Measurements from ENCODE around the gene SMIM24.
A peak's percentile ranks its signal among the peaks of the same experiment; 100 is the strongest.
"Not testable (repeated sequence)": the region's sequence is repeated elsewhere in the genome, so short reads cannot be mapped to it uniquely, and the experiment has no call there.

Gene SMIM24

DNA sequence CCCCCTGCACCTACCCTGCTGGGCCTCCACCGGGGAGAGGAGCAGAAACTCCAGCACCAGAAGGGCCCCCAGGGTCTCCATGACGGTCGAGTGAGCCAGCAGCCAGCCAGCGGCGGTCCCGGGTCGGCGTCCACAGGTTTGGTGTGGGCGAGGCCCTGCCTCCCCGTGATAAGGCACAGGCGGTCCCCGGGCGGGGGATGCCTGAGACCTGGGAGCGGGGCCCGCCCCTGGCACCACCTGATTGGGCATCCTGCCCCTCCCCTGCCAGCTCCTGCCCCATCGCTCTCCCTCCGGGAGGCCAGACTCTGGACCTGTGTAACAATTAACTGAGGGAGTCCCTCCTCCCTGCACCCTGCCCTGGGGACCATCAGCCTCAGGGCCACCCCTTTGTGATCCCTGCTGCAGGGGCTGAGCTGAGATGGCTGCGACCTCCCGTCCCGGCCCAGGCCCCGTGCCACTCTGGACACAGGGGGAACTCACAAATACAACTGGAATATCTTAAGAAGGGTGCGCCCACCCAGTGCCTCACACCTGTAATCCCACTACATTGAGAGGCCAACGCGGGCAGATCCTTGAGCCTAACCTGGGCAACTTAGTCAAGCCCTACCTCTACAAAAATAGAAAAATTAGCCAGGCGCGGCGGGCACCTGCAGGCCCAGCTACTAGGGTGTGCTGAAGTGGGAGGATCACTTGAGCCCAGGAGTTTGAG is at the start of gene SMIM24:
SMIM24 (minus strand) TSS at position 143 of the 709 bp plus-strand sequence; CDS start at position 81, 62 bp downstream.
- no peak for DNase-seq

DNA sequence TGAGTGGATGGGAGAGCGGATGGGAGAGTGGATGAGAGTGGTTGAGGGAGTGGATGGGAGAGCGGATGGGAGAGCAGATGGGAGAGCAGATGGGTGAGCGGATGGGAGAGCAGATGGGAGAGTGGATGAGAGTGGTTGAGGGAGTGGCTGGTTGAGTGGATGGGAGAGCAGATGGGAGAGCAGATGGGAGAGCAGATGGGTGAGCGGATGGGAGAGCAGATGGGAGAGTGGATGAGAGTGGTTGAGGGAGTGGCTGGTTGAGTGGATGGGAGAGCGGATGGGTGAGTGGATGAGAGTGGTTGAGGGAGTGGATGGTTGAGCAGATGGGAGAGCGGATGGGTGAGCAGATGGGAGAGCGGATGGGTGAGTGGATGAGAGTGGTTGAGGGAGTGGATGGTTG is 49.0 kb upstream of the SMIM24 start:
- DNase-seq: not testable (repeated sequence)

DNA sequence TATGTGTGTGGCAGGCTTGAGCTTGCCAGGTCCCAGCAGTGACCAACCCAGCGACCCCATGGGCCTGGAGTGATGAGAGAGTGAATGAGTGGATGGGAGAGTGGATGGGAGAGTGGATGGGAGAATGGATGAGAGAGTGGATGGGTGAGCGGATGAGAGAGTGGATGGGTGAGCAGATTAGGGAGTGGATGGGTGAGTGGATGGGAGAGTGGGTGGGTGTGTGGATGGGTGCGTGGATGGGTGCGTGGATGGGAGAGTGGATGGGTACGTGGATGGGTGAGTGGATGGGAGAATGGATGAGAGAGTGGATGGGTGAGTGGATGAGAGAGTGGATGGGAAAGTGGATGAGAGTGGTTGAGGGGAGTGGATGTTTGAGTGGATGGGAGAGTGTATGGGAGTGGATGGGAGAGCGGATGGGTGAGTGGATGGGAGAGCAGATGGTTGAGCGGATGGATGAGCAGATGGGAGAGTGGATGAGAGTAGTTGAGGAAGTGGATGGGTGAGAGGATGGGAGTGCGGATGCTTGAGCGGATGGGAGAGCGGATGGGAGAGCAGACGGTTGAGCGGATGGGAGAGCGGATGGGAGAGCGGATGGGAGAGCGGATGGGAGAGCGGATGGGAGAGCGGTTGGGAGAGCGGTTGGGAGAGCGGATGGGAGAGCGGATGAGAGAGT is 48.4 kb upstream of the SMIM24 start:
- DNase-seq: no peak

- no peak for DNase-seq
Observed at GRCh38 chr19:3528080-3528479, 47.8 kb upstream of the SMIM24 start.

DNA sequence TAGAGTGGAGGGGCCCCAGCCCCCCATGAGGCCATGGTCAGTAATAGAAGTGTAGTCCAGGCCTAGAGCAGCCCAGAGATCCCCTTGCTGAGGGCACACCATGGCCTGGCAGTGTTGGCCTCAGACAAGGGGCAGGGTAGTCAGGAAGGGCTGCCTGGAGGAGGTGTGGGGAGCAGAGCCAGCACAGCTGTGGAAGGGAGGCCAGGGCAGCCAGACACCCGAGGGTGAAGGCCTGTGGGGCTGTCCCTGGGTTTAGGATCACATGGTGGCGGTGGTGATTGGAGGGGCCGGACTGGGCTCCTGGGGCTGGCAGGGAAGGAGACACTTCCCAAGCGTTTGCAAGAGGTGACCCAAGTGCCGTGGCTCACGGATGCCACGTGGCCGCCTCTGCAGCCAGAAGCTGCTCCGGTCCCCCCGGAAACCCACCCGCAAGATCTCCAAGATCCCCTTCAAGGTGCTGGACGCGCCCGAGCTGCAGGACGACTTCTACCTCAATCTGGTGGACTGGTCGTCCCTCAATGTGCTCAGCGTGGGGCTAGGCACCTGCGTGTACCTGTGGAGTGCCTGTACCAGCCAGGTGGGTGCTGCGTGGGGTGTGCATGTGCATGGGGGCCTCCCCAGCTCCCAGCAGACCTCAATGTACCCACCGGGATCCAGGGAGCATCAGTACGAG is 47.0 kb upstream of the SMIM24 start:
- no peak for DNase-seq

DNA sequence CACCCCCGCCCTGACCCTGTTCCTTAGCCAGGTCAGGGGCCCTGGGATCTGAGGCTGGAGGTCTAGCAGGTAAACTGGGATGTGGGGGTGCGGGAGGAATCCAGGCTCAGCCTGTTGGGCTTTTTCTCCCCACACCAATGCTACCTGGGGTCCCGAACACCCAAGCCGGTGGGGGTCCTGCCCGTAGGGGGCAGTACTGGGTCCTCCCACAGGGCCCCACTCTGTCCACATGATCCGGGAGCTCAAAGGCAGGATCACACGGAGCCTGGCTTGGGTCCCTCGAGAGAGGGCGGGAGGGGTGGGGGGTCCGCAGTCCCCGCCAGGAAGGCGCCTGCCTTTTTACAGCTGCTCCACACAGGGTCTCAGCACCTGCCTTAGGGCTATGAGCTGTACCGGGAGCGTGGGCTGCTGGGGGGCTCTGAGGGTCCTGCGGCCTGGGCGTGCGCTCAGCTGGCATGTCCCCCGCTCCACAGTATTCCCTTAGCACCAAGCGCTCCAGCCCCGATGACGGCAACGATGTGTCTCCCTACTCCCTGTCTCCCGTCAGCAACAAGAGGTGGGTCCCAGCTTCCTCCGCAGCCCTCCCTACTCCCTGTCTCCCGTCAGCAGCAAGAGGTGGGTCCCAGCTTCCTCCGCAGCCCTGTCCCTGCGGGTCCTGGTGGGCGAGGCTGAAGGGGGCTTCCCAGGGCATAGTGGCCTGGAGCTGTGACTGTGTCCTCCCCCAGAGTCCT is 46.3 kb upstream of the SMIM24 start:
- no peak for DNase-seq

GRCh38 chr19:3524904-3525451 is 44.7 kb upstream of the SMIM24 start:
- DNase-seq: no peak

DNA sequence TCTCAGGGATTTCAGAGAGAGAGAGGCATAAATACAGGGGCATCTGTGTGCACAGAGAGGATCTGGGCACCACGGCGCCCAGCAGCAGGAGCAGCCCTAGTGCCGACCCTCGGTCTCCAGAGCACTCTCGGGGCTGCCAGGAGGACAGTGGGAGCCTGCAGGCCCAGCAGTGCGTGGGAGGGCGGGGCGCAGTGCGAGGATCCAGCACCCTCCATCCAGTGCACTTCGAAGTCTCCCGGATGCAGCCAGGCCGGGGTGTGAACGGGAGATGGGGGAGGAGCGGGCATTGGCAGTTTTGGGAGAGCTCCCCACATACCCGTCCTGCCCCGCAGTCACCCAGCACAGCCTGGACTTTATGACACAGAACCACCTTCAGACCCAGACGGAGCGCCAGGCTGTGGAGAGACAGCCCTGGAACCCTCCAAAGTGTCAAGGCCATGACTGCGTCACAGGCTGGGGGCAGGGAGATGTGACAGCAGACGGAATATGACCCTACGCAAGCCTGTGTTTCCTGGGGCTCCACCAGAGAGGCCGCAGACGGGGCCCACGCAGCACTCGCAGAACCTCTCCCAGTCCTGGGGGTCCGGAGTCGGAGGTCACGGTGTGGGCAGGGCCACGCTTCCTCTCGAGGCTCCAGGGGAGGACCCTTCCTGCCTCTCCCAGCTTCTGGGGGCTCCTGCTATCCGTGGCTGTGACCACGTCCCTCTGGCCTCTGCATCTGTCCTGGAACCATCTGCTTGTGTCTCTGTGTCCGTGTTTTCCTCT is 43.9 kb upstream of the SMIM24 start:
- no peak for DNase-seq

- DNase-seq: no peak
Observed at GRCh38 chr19:3523361-3524077, 43.2 kb upstream of the SMIM24 start.

DNA sequence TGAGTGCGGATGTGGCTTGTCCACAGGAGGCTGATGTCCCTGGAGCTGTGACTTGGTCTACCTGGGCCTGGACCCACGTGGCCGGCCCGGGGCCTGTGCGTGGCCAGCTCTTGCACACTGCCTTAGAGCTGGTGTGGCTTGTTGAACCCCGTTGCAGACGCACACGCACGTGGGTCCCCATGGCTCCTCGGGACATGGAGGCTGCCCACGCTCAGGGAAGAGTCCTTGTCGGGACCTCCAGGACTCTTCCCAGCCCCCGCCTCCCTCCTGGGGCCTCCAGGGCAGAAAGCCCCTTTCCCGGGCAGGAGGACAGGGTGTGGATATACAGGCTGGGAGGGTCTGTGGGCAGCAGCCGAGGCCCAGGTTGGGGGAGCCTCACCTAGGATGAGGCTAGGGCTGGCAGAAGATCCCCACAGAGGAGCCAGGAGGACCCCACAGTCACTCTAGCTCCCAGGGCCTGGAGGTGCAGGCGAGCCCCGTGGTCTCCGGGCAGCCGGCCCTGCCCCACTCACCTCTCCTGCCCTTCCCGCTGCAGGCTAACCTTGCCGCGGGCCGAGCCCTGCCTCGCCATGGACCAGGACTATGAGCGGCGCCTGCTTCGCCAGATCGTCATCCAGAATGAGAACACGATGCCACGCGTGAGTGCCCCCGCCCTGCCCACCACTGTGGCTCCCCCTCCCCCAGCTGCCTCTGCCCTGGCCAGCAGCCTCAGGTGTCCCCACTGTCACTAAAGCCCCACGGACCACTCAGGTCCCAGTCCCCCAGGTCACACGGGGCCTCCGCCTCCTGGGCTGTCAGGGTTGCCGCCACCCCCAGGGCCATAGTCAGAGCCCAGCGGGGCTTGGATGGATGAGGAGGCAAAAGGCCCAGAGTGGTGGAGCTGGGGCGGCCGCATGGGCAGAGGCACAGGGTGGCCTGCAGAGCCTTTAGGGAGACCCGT is 42.4 kb upstream of the SMIM24 start:
- no peak for DNase-seq

- DNase-seq: no peak
Observed at GRCh38 chr19:3521104-3521445, 40.8 kb upstream of the SMIM24 start.

DNA sequence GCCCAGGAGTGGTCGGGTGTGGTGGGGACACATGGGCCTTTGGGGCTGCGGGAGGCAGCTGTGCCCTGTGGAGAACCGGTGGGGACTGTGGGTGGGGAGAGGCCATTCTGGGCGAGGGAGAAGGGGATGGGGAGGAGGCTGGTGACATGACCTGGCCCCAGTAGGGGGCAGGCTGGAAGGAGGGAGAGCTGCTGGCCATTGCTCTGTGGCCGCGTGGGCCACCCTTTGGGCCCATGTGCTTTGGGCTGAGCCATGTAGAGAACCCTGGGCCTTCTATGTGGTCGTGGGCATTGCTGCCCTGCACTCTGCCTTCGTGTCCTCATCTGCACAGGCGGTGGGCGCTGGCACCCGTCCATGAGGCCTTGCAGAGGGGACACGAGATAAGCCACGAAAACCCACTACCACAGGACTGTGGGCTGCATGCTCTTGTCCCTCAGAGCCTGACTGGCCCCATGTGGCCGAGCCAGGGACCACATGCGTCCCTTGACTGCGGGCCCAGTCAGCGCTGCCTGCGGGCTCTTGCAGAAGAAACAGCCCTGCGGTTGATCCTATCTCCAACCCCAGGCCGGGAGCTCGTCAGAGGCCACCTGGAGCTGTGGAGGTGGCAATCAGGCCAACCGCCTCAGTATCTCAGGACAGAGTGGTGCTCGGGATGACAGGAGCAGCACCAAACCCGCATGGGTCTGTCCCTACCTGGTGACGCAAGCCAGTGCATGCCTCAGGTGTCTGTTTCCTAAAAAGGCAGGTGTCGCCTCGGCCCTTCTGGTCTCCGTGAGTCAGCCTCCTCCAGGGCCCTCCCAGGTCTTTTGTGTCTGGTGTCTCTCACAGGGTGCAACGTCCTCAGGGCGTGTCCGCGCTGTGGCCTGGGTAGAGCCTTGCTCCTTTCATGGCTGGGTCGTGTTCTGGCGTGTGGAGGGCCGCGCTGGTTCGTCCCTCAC is 40.1 kb upstream of the SMIM24 start:
- no peak for DNase-seq

GRCh38 chr19:3519126-3519525 is 38.8 kb upstream of the SMIM24 start:
- no peak for DNase-seq

DNA sequence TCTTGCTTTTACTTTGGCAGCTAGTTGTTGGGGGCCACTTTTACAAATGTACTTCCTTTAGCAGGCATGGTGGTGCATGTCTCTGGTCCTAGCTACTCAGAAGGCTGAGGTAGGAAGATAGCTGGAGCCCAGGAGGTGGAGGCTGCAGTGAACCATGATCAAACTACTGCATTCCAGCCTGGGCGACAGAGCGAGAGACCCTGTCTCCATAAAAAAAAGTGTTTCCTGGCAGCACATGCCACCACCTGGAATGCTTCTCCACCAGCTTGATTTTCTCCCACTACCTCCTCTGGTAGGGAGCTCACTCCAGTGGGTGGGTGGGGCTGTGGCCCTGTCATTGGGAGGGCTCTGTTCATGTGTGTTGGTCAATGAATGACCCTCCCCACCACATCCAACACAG is 38.3 kb upstream of the SMIM24 start:
- DNase-seq: no peak

GRCh38 chr19:3518255-3518654 is 37.9 kb upstream of the SMIM24 start:
- no peak for DNase-seq

GRCh38 chr19:3517638-3518037 is 37.3 kb upstream of the SMIM24 start:
- DNase-seq: no peak

DNA sequence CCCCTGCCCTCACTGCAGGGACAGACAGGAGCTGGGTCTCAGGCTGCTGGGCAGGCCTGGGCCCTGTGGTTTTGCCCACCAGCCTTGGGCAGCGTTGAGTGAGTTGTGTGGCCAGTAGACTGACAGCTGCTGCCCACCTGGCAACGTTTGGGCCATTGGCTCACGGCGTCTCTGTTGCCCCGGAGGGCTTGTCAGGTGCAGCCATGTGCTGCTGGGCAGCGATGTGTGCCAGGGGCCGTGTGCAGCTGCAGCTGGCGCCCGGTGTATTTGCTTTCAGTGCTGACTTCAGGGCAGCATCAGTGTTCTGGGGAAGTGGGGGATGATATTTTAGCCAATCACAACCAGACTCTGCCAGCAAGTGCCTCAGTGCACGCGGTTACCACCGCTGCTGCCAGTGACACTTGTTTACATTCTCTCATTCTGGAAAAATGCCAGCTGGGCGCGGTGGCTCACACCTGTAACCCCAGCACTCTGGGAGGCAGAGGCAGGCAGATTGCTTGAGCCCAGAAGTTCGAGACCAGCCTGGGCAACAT is 36.4 kb upstream of the SMIM24 start:
- DNase-seq: peak; percentile 59

GRCh38 chr19:3515891-3516422 is 35.6 kb upstream of the SMIM24 start:
- no peak for DNase-seq

DNA sequence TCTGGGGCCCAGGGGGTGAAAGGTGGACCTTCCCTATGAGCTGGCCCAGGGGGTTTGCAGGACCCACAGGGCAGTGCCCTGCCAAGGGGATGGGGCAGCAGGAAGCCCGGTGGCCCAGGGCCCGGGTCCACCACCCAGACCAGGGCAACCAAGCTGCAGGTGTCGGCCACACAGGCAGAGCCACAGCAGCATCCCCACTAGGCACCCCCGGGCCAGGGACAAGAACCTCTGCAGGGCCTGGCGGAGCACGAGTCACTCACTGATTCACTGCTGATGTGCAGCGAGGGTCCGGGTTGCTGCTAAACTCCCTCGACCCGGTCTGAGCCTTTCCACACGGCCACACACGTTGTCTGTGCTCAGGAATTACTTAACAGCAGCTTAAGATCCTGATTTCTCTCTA is 34.6 kb upstream of the SMIM24 start:
- no peak for DNase-seq
